GM10266 (cell line): ENCODE measurements around the gene UACA.

Experiments
- DNase-seq: peaks from one replicate; pipeline ENCODE4 v3.0.0; 2012; ENCODE audit errors: extremely low spot score
- CTCF ChIP-seq: IDR thresholded peaks from 2 replicates; pipeline ENCODE4 v1.5.1; 2012; ENCODE audit warnings: mild to moderate bottlenecking, low read depth; ENCODE audit not compliant: control insufficient read depth, insufficient read depth; ENCODE audit errors: missing control alignments

UACA gene

DNA sequence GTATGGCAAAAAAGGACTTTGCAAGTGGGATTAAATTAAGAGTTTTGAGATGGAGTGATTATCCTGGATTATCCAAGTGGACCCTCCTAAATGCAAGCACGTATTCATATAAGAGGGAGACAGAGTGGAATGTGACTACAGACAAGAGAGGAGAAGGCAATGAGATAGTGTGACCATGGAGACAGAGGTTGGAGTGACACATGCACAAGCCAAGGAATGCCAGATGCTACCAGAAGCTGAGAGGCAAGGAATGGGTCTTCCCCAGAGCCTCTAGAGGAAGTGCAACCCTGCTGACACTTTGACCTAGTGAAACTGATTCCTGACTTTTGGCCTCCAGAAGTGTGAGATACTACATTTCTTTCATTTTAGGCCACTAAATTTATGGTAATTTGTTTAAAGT is 117.2 kb downstream of the UACA start:
- no peak for DNase-seq
- no peak for TF ChIP-seq CTCF

DNA sequence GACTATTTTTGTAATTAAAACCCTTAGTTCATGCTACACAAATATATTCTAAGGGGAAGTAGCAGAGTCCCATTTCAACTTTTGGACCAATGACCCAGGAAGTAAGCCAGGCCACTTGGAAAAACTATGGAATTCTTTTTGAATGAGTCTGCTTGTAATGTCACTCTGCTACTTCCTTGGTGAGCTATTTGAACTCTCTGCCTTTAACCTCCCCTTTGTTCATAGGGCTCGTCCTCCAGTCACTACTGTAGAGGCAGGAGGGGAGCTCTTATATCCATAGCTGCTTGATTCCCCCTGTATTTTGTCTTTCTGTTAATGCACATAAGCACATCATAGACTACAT is 119.6 kb downstream of the UACA start:
- TF ChIP-seq CTCF: no peak
- no peak for DNase-seq

GRCh38 chr15:70643106-70643782 is 120.1 kb downstream of the UACA start:
- TF ChIP-seq CTCF: no peak
- no peak for DNase-seq

- TF ChIP-seq CTCF: peak; percentile 6
- no peak for DNase-seq
Observed at GRCh38 chr15:70636540-70637165, 126.7 kb downstream of the UACA start.

DNA sequence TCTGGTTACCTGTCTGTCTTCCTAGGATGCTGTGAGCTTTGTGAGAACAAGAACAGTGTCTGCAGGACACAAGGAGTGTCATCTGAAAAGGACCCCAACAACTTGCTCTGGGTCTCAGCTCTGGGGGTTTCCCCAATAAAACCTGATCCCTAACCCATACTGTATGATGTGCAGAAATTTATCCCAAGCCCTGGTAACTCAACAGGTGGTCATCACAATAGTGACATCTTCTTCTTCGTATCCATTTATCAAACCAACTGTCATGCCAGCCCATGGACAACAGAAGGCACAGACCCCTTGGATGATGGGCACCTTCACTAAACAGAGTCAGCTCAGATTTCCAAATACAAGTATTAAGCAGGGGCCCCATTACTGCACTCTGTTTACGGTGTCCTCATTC is 127.5 kb downstream of the UACA start:
- DNase-seq: no peak
- TF ChIP-seq CTCF: no peak

- no peak for DNase-seq
- no peak for TF ChIP-seq CTCF
Observed at GRCh38 chr15:70633991-70634390, 129.4 kb downstream of the UACA start.

DNA sequence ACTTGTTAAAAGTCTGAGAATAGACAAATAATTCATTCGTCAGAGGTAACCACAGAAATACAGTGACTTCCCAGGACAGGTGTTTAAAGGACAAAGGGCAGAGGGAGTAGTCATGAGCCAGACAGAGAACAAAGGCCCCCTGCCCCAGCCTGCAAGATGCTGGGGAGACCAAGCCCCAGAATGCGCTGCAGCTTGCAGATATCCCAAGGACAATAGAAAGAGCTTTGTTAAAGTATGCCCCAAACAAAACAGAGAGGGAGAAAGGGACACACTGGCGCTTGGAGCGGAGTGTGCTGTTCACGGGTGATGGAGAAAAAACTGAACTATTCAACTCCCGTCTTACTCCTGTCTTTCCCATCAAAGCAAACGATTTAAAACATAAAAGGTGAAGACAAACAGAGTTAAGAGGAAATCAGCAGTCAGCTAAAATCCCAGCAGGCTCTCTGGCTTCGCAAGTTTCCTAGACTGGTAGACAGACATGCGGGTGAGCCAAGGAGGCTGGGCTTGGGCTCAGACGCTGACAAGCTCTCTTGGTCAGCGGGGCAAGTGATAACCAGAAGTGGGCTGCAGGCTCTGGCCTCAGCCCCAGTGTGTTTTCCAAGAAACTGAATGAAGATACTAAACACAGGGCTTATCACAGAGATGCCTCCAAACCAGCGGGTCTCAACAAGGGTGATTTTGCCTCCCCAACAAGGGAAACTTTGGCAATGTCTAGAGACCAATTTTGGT is 130.1 kb downstream of the UACA start:
- DNase-seq: no peak
- TF ChIP-seq CTCF: no peak
